GM12864 (cell line): ENCODE data around the gene TIMM23.

Experiments used
- DNase-seq: peaks from one replicate; pipeline ENCODE4 v3.0.0-alpha.2; 2011; ENCODE audit warnings: low read depth
- H3K4me3 ChIP-seq: 2 replicates; pipeline ENCODE4 v1.5.1; 2011; ENCODE audit warnings: mild to moderate bottlenecking, low read depth, low read length, control low read depth
- CTCF ChIP-seq: IDR thresholded peaks from 2 replicates; pipeline ENCODE4 v1.5.1; 2011; ENCODE audit warnings: low read depth, mild to moderate bottlenecking, moderate library complexity, low read length, control low read depth, inconsistent platforms; ENCODE audit errors: missing control alignments

TIMM23 gene

GRCh38 chr10:46016190-46016589 lies 43.9 kb downstream of the TIMM23 start:
- DNase-seq: no peak
- no peak for TF ChIP-seq CTCF
- H3K4me3 ChIP-seq: no peak overlapping the region

GRCh38 chr10:46016811-46017210 lies 44.5 kb downstream of the TIMM23 start:
- DNase-seq: no peak
- no peak overlapping the region for H3K4me3 ChIP-seq
- TF ChIP-seq CTCF: no peak

GRCh38 chr10:46017733-46018132 lies 45.4 kb downstream of the TIMM23 start:
- TF ChIP-seq CTCF: no peak
- H3K4me3 ChIP-seq: no peak overlapping the region

GRCh38 chr10:46018453-46019176 lies 46.3 kb downstream of the TIMM23 start:
- no peak overlapping the region for H3K4me3 ChIP-seq
- TF ChIP-seq CTCF: no peak
- no peak for DNase-seq

More at GRCh38 chr10:46017733-46018132, 45.4 kb downstream of the TIMM23 start:
- no peak for DNase-seq

GRCh38 chr10:46019177-46019528 lies 46.9 kb downstream of the TIMM23 start:
- DNase-seq: no peak
- no peak overlapping the region for H3K4me3 ChIP-seq
- no peak for TF ChIP-seq CTCF

- no peak overlapping the region for H3K4me3 ChIP-seq
- DNase-seq: no peak
- no peak for TF ChIP-seq CTCF
Measured at GRCh38 chr10:46019569-46020343, 47.5 kb downstream of the TIMM23 start.

- TF ChIP-seq CTCF: no peak
- DNase-seq: no peak
- no peak overlapping the region for H3K4me3 ChIP-seq
Measured at GRCh38 chr10:46020344-46020657, 48.0 kb downstream of the TIMM23 start.
